ENCODE measurements around the gene ERCC4.

Gene ERCC4

DNA sequence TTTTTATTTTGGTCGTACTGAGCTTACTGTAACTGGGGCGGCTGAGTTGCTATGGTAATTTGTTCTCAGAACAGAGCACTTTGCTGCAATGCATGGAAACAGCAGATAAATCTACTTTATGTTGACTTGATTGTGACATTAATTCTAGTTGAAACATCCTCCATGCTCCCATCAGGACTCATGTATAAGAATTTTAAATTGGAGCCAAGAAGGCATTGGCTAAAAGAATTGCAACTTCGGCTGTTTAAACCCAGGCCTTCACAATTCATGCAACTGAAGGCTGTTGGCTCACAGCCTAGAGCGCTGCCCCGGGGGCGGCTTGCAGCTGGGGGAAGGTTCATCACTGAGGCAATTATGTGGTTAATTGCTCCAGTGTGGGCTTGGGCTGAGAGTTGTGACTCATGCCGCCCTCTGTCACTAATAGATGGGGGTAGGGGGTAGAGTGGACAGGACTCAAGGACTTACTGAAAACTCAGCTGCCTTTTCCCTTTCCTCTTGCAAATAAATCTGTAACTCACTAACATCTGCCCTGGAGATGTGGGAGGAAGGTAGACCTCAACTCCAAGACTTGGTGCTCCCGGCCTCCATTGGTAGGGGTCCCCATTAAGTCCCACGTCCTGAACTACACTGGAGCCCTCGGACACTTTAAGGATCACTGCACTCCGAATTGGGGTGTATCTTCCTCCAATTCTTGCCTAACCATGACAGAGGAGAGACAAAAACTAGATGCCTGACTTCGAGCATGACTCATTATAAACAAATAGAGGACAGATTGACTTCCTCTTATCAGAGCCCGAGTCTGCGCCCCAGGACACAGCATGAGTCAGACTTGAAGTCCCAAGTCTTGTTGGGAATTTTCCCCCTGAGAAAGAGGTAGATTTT is 37.5 kb downstream of the ERCC4 start (continued):
- TF ChIP-seq, protein P1, sequence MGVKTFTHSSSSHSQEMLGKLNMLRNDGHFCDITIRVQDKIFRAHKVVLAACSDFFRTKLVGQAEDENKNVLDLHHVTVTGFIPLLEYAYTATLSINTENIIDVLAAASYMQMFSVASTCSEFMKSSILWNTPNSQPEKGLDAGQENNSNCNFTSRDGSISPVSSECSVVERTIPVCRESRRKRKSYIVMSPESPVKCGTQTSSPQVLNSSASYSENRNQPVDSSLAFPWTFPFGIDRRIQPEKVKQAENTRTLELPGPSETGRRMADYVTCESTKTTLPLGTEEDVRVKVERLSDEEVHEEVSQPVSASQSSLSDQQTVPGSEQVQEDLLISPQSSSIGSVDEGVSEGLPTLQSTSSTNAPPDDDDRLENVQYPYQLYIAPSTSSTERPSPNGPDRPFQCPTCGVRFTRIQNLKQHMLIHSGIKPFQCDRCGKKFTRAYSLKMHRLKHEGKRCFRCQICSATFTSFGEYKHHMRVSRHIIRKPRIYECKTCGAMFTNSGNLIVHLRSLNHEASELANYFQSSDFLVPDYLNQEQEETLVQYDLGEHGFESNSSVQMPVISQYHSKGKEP (tag by site-specific recombination; IDR thresholded peaks at IDR 0.05) = peak; percentile 99
- TF ChIP-seq PRDM4 (tag by site-specific recombination; IDR thresholded peaks at IDR 0.05) (peak; percentile 65; the same call in 1 of the 2 replicates), MZF1 (tag by site-specific recombination; IDR thresholded peaks at IDR 0.05; ENCODE audit: borderline replicate concordance) (no peak), ZBTB10 (tag by site-specific recombination; IDR thresholded peaks at IDR 0.05) (no peak), ZNF747 (tag by site-specific recombination; IDR thresholded peaks at IDR 0.05) (no peak), EGR2 (tag by site-specific recombination; IDR thresholded peaks at IDR 0.05; ENCODE audit: low read depth) (peak; percentile 97), ZNF701 (tag by site-specific recombination; IDR thresholded peaks at IDR 0.05) (no peak), ZNF416 (tag by site-specific recombination; IDR thresholded peaks at IDR 0.05) (no peak), KLF16 (tag by site-specific recombination; IDR thresholded peaks at IDR 0.05) (no peak; the same call in 1 of the 2 replicates), ZNF791 (tag by site-specific recombination; IDR thresholded peaks at IDR 0.05) (no peak), ZNF10 (tag by site-specific recombination; IDR thresholded peaks at IDR 0.05) (0 out of 2 replicates have a peak, but pooled peaks have one; percentile 37), ZNF639 (tag by site-specific recombination; IDR thresholded peaks at IDR 0.05) (peak; percentile 58), ZXDB (tag by site-specific recombination; IDR thresholded peaks at IDR 0.05) (peak; percentile 84), ZBTB8A (tag by site-specific recombination; IDR thresholded peaks at IDR 0.05) (peak; percentile 79), ZNF138 (tag by site-specific recombination; IDR thresholded peaks at IDR 0.05; ENCODE audit: borderline replicate concordance) (no peak), ZNF626 (tag by site-specific recombination; IDR thresholded peaks at IDR 0.05) (no peak), PRDM1 (tag by site-specific recombination; IDR thresholded peaks at IDR 0.05) (peak; percentile 27; the same call in 1 of the 2 replicates), ATF2 (tag by site-specific recombination; IDR thresholded peaks at IDR 0.05; ENCODE audit: low read depth) (no peak), ZNF202 (tag by site-specific recombination; IDR thresholded peaks at IDR 0.05; ENCODE audit: borderline replicate concordance) (no peak), ZNF830 (tag by site-specific recombination; IDR thresholded peaks at IDR 0.05; ENCODE audit: low read depth) (no peak), ZNF223 (tag by site-specific recombination; IDR thresholded peaks at IDR 0.05) (no peak), ZNF324 (tag by site-specific recombination; IDR thresholded peaks at IDR 0.05) (peak; percentile 67; the same call in 1 of the 2 replicates), ZSCAN30 (tag by site-specific recombination; IDR thresholded peaks at IDR 0.05) (peak; percentile 85; the same call in 1 of the 2 replicates), ZNF426 (tag by site-specific recombination; IDR thresholded peaks at IDR 0.05) (no peak), SP3 (tag by site-specific recombination; IDR thresholded peaks at IDR 0.05) (0 out of 2 replicates have a peak, but pooled peaks have one; percentile 12), ZNF37A (tag by site-specific recombination; IDR thresholded peaks at IDR 0.05) (no peak), SCRT2 (tag by site-specific recombination; IDR thresholded peaks at IDR 0.05) (no peak), ZNF529 (tag by site-specific recombination; IDR thresholded peaks at IDR 0.05; ENCODE audit: insufficient replicate concordance) (no peak)
- TF ChIP-seq, protein P2, sequence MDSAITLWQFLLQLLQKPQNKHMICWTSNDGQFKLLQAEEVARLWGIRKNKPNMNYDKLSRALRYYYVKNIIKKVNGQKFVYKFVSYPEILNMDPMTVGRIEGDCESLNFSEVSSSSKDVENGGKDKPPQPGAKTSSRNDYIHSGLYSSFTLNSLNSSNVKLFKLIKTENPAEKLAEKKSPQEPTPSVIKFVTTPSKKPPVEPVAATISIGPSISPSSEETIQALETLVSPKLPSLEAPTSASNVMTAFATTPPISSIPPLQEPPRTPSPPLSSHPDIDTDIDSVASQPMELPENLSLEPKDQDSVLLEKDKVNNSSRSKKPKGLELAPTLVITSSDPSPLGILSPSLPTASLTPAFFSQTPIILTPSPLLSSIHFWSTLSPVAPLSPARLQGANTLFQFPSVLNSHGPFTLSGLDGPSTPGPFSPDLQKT (IDR thresholded peaks at IDR 0.05; ENCODE audit: borderline replicate concordance, low read depth, low read length) = no peak
